Activated naive CD8-positive, alpha-beta T cell treated with anti-CD3 and anti-CD28 coated beads, Interleukin-2, amount 50 U/mL, for 24 hours (primary cell): Measurements from ENCODE around the gene RAP1GAP2.
"Not testable (repeated sequence)": the region's sequence is repeated elsewhere in the genome, so short reads cannot be mapped to it uniquely, and the experiment has no call there.

Experiments
- ATAC-seq: fragments of 150-1000 bp; cut with Tn5 transposase; one replicate; pipeline ENCODE4 v1.10.0; 2021
- DNase-seq: peaks from one replicate; pipeline ENCODE4 v3.0.0; 2021
- H3K27ac Mint-ChIP-seq: one replicate; pipeline ENCODE4 v1.8.0; 2021; ENCODE audit warnings: mild to moderate bottlenecking, mixed read lengths
- H3K27me3 Mint-ChIP-seq: one replicate; pipeline ENCODE4 v1.8.0; 2021; ENCODE audit warnings: mixed read lengths
- H3K36me3 Mint-ChIP-seq: one replicate; pipeline ENCODE4 v1.8.0; 2021; ENCODE audit warnings: low read depth, mixed read lengths
- H3K4me1 Mint-ChIP-seq: one replicate; pipeline ENCODE4 v1.8.0; 2021; ENCODE audit warnings: mixed read lengths
- H3K4me3 Mint-ChIP-seq: one replicate; pipeline ENCODE4 v1.8.0; 2021; ENCODE audit warnings: mild to moderate bottlenecking, moderate library complexity, mixed read lengths
- H3K9me3 Mint-ChIP-seq: one replicate; pipeline ENCODE4 v1.8.0; 2021; ENCODE audit warnings: mixed read lengths

RAP1GAP2 gene

DNA sequence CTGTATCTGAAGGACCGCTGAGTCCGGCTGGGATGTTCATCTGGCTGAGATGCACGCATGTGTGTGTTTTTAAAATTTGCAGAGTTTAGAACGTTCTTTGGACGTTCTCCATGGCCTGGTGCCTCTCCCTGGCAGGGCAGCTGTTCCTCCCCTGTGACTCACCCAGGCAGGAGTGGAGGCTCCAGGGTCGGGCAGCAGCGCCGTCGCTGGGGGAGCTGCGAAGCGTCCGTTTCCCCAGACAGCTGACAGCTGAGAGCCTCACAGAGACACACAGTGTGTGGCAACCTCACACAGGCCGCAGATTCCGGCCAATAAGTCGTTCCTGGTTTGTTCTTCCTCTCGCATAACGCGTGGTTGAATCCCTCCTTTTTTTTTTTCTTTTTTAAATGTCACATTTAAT is 186.6 kb downstream of the RAP1GAP2 start:
- Mint-ChIP-seq H3K36me3 (peaks cover 1% of the 10 kb centered on the region), H3K27me3 (no peaks in the 10 kb centered on the region), H3K4me3 (no peak overlapping the region), H3K27ac (no peak overlapping the region), H3K9me3 (no peaks in the 10 kb centered on the region), H3K4me1 (no peaks in the 10 kb centered on the region)
- DNase-seq (no peak), ATAC-seq (no peak)

GRCh38 chr17:2983255-2983654 is 187.0 kb downstream of the RAP1GAP2 start:
- Mint-ChIP-seq H3K9me3 (no peaks in the 10 kb centered on the region), H3K27me3 (no peaks in the 10 kb centered on the region), H3K4me1 (no peaks in the 10 kb centered on the region), H3K27ac (no peak overlapping the region), H3K4me3 (no peak overlapping the region), H3K36me3 (peaks cover 1% of the 10 kb centered on the region)
- no peak for DNase-seq
- no peak for ATAC-seq

DNA sequence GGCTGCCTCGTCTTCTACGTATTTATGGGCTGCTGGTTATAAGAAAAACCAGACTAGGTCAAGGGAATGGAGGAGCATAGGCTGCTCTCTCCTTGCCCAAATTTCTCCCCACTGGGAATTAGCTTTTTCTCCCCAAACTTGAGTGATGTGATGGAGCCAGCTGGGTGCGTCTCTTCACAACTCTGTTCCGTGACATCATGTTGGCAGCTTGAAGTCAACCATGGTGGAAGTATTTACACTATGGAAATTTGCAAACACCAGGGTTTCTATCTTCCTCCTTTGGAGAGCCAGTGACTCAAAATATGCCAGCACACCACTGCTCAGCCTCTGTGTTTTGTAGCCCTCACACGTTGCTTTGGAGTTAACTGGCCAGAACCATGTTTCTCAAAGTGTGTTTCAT is 189.1 kb downstream of the RAP1GAP2 start:
- no peaks in the 10 kb centered on the region for H3K4me1 Mint-ChIP-seq
- no peak for DNase-seq
- H3K36me3 Mint-ChIP-seq: peaks cover 3% of the 10 kb centered on the region
- no peak for ATAC-seq
- H3K9me3 Mint-ChIP-seq: no peaks in the 10 kb centered on the region
- no peaks in the 10 kb centered on the region for H3K27me3 Mint-ChIP-seq
- no peak overlapping the region for H3K4me3 Mint-ChIP-seq
- H3K27ac Mint-ChIP-seq: no peak overlapping the region

DNA sequence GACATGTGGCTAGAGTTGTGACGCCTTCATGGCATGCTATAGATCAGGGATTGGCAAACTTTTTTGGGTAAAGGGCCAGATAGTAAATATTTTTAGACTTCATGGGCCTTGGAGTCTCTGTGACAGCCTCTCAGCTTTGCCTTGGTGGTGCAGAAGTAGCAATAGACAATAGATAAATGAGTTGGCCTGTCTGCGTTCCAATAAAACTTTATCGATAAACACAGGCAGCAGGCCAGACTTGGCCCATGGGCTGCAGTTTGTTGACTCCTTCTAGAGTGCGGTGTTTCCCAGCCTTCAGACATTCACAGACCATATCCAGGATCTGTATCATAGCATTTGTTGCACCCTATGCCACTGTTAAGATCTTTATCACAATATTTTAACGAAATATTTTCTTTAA is 190.7 kb downstream of the RAP1GAP2 start:
- H3K36me3 Mint-ChIP-seq: peaks cover 3% of the 10 kb centered on the region
- ATAC-seq (no peak), DNase-seq (no peak)
- H3K27me3 Mint-ChIP-seq: no peaks in the 10 kb centered on the region
- H3K27ac Mint-ChIP-seq: no peak overlapping the region
- H3K9me3 Mint-ChIP-seq: no peaks in the 10 kb centered on the region
- H3K4me3 Mint-ChIP-seq: no peak overlapping the region
- H3K4me1 Mint-ChIP-seq: no peaks in the 10 kb centered on the region

- not testable (repeated sequence) for H3K27me3 Mint-ChIP-seq, H3K36me3 Mint-ChIP-seq, H3K27ac Mint-ChIP-seq, H3K4me1 Mint-ChIP-seq, H3K9me3 Mint-ChIP-seq, H3K4me3 Mint-ChIP-seq, ATAC-seq, DNase-seq
Observed at GRCh38 chr17:2989396-2989795, 193.2 kb downstream of the RAP1GAP2 start.

- no peaks in the 10 kb centered on the region for H3K27me3 Mint-ChIP-seq
- ATAC-seq (no peak), DNase-seq (no peak)
- no peaks in the 10 kb centered on the region for H3K4me1 Mint-ChIP-seq
- H3K9me3 Mint-ChIP-seq: no peaks in the 10 kb centered on the region
- H3K4me3 Mint-ChIP-seq: no peak overlapping the region
- no peak overlapping the region for H3K27ac Mint-ChIP-seq
- H3K36me3 Mint-ChIP-seq: peaks cover 5% of the 10 kb centered on the region
Observed at GRCh38 chr17:2989855-2990254, 193.6 kb downstream of the RAP1GAP2 start.

GRCh38 chr17:2990396-2990795 is 194.2 kb downstream of the RAP1GAP2 start:
- Mint-ChIP-seq H3K36me3 (peaks cover 5% of the 10 kb centered on the region), H3K9me3 (no peaks in the 10 kb centered on the region), H3K27ac (no peak overlapping the region), H3K4me1 (no peaks in the 10 kb centered on the region), H3K27me3 (no peaks in the 10 kb centered on the region), H3K4me3 (no peak overlapping the region)
- ATAC-seq (no peak), DNase-seq (no peak)

DNA sequence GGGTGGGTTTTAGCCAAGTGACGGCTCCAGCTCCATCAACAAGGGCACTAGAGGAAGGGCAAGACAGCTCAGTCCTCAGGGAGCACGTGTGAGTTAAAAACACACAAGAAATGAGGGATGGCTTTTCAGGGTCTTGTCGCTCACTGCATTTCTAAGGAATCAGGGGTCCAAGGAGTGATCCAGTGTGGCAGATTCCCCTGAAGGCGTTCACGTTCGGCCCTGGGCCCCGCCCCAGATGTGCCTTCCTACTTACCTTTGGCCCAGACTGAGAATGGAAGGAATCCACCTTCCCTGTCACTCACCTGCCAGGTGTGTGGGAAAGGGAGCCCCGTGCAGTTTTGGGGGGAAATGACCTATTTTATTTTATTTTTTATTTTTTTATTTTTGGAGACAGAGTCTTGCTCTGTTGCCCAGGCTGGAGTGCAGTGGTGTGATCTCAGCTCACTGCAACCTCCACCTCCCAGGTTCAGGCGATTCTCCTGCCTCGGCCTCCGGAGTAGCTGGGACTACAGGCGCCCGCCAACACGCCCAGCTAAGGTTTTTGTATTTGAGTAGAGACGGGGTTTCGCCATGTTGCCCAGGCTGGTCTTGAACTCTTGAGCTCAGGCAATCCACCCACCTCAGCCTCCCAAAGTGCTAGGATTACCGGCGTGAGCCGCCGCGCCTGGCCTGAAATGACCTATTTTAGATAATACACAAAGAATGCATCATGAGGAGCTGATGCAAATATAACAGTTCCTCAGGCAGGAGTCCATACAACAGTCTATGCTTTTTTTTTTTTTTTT is 195.3 kb downstream of the RAP1GAP2 start:
- not testable (repeated sequence) for H3K27me3 Mint-ChIP-seq, DNase-seq, H3K36me3 Mint-ChIP-seq, H3K4me1 Mint-ChIP-seq, H3K9me3 Mint-ChIP-seq, H3K27ac Mint-ChIP-seq, ATAC-seq, H3K4me3 Mint-ChIP-seq

- peaks cover 4% of the 10 kb centered on the region for H3K36me3 Mint-ChIP-seq
- ATAC-seq: no peak
- no peaks in the 10 kb centered on the region for H3K27me3 Mint-ChIP-seq
Observed at GRCh38 chr17:2994441-2994840, 198.2 kb downstream of the RAP1GAP2 start.

GRCh38 chr17:2995377-2995776 is 199.1 kb downstream of the RAP1GAP2 start:
- Mint-ChIP-seq H3K27ac (no peak overlapping the region), H3K27me3 (no peaks in the 10 kb centered on the region), H3K4me3 (no peak overlapping the region), H3K9me3 (no peaks in the 10 kb centered on the region), H3K36me3 (peaks cover 2% of the 10 kb centered on the region), H3K4me1 (no peaks in the 10 kb centered on the region)
- DNase-seq: no peak
- ATAC-seq: no peak

More at GRCh38 chr17:2994441-2994840, 198.2 kb downstream of the RAP1GAP2 start:
- H3K4me3 Mint-ChIP-seq: no peak overlapping the region
- no peaks in the 10 kb centered on the region for H3K4me1 Mint-ChIP-seq
- no peaks in the 10 kb centered on the region for H3K9me3 Mint-ChIP-seq
- no peak for DNase-seq
- no peak overlapping the region for H3K27ac Mint-ChIP-seq

- H3K27ac Mint-ChIP-seq: no peak overlapping the region
- DNase-seq: no peak
- H3K36me3 Mint-ChIP-seq: peaks cover 2% of the 10 kb centered on the region
- no peaks in the 10 kb centered on the region for H3K27me3 Mint-ChIP-seq
- H3K4me3 Mint-ChIP-seq: no peak overlapping the region
- H3K4me1 Mint-ChIP-seq: no peaks in the 10 kb centered on the region
- no peaks in the 10 kb centered on the region for H3K9me3 Mint-ChIP-seq
- ATAC-seq: no peak
Observed at GRCh38 chr17:2995886-2996809, 199.9 kb downstream of the RAP1GAP2 start.

DNA sequence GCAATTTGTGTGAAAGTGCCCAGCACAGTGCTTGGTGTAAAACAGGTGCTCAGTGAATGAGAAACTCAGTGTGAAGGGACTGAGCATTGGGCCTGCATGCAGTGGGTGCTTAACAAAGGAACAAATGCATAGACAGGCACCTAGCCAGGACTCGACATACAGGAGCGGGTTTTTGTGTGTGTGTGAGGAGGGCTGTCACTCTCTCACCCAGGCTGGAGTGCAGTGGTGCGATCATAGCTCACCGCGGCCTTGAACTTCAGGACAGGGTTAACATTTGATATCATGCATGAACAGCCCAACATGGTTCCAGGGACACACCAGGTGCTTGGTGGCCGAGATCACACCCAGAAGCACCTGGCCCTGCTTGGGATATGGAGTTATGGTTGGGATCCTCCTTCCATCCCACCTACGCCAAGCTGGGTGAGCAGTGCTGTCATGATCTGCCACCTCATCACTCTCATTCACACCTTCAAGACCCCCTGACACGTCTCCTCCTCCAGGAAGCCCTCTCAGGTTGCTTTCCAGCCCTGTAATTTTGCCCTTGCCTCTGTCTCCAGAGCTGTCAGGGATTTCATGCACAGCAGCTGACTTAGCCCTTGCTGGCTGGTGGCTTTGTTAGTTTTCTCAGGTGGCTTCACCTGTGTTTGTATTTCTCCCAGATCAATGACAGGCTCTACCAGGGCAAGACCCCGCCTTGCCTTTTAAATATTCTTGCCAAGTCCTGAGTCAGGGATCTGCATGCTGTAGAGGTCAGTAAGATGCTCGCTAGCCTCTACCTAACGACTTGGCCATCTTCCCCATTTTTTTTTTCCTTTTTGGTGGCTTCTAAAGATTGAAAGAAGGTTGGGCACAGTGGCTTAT is 200.8 kb downstream of the RAP1GAP2 start:
- peaks cover 2% of the 10 kb centered on the region for H3K36me3 Mint-ChIP-seq
- H3K4me1 Mint-ChIP-seq: no peaks in the 10 kb centered on the region
- ATAC-seq (no peak), DNase-seq (no peak)
- no peaks in the 10 kb centered on the region for H3K27me3 Mint-ChIP-seq
- no peak overlapping the region for H3K4me3 Mint-ChIP-seq
- H3K9me3 Mint-ChIP-seq: no peaks in the 10 kb centered on the region
- H3K27ac Mint-ChIP-seq: no peak overlapping the region

- H3K36me3 Mint-ChIP-seq, ATAC-seq: not testable (repeated sequence)
Observed at GRCh38 chr17:2998469-2998901, 202.2 kb downstream of the RAP1GAP2 start.

DNA sequence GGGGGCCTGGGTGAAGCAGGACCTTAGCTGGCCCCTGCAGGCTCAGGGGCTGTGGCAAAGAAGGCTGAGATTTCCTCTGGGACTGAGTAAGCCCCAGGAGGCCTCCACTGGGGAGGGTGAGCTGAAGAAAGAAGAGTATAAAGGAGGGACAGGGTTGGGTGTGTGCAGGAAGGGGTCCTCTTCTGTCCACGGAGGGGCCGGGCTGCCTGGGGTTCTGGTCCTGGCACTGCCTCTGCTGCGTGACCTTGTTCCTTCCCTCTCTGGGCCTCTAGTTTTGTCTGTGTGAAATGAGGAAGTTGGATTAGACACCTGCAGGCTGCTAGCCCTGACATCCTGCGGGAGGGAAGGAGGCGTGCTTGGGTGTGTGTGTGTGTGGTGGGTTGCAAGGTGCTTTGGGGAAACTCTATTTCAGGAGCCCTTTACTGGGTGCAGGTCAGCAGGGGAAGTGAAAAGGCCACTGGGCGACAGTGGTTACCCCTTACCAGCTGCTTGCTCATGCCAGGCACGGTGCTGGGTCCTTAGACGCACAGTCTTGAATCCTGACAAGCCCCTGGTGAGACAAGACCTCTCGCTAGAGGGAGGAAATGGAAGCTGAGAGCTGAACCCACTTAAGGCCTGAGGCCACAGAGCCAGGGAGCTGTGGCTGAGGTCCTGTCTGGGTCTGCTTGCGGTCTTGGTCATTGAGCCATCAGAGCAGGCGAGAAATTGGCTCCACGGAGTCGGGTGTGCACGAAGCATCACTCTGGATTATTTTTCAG is 206.5 kb downstream of the RAP1GAP2 start:
- H3K4me1 Mint-ChIP-seq: peaks cover 24% of the 10 kb centered on the region
- no peak overlapping the region for H3K27ac Mint-ChIP-seq
- no peaks in the 10 kb centered on the region for H3K36me3 Mint-ChIP-seq
- ATAC-seq (peak; percentile 29), DNase-seq (peak; percentile 18)
- no peak overlapping the region for H3K4me3 Mint-ChIP-seq
- H3K9me3 Mint-ChIP-seq: no peaks in the 10 kb centered on the region
- H3K27me3 Mint-ChIP-seq: no peaks in the 10 kb centered on the region

More at GRCh38 chr17:2998469-2998901, 202.2 kb downstream of the RAP1GAP2 start:
- H3K9me3 Mint-ChIP-seq, DNase-seq, H3K27ac Mint-ChIP-seq, H3K27me3 Mint-ChIP-seq, H3K4me3 Mint-ChIP-seq: not testable (repeated sequence)
- H3K4me1 Mint-ChIP-seq: peaks cover 12% of the 10 kb centered on the region
